Left lobe of liver (tissue), 2 donors: ENCODE data around the gene MXRA7. TPM values are rescaled to one million over a fixed set of nuclear protein-coding genes. Genes with fewer than 3 reads are reported as not detected.
"Not testable (repeated sequence)": the region's sequence is repeated elsewhere in the genome, so short reads cannot be mapped to it uniquely, and the experiment has no call there.

ENCODE experiments used
- ATAC-seq: fragments of 200-7000 bp; cut with Tn5 transposase; one replicate; pipeline ENCODE4 v1.9.1; 2020; ENCODE audit warnings: mild to moderate bottlenecking, moderate library complexity
- DNase-seq: peaks from one replicate; pipeline ENCODE4 v3.0.0-alpha.2; 2020; ENCODE audit warnings: low spot score
- total RNA-seq: library from RNA; stranded (reverse); gene quantifications from one replicate; pipeline ENCODE4 v1.2.1, GENCODE V29; 2021
- donor health status: DM: no; HTN: no; CAD: no; lungs with moderate emphysema.
- donor health status: DM: no; HTN: yes; CAD: no.

MXRA7 gene
- total RNA-seq, 1 donor from 2014 or later, result 9.3 TPM

GRCh38 chr17:76735586-76736348, 25.0 kb upstream of the MXRA7 start:
- no peak for DNase-seq
- no peak for ATAC-seq

DNA sequence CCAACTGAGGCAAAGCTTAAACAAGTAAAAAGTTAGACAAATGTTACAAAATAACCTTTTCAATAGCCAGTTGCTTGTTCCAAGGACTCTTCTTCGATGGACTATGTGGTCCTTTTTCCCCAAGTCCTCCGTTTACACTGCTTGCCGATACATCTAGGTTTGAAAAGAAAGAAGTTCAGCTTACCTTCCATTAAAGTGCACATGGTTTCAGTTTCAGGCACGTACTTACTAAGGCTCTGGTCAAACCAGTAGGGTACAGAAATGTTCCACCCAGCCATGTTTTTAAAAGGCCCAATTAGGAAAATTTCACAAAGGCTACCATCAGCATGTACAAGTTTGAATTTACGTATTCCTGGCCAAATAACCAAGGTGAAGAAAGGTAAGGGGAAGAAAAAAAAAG, 24.2 kb upstream of the MXRA7 start:
- DNase-seq (no peak), ATAC-seq (no peak)

GRCh38 chr17:76734080-76734840, 23.5 kb upstream of the MXRA7 start:
- ATAC-seq, result no peak
- no peak for DNase-seq

GRCh38 chr17:76733618-76733957, 22.8 kb upstream of the MXRA7 start:
- no peak for DNase-seq
- ATAC-seq, result no peak

DNA sequence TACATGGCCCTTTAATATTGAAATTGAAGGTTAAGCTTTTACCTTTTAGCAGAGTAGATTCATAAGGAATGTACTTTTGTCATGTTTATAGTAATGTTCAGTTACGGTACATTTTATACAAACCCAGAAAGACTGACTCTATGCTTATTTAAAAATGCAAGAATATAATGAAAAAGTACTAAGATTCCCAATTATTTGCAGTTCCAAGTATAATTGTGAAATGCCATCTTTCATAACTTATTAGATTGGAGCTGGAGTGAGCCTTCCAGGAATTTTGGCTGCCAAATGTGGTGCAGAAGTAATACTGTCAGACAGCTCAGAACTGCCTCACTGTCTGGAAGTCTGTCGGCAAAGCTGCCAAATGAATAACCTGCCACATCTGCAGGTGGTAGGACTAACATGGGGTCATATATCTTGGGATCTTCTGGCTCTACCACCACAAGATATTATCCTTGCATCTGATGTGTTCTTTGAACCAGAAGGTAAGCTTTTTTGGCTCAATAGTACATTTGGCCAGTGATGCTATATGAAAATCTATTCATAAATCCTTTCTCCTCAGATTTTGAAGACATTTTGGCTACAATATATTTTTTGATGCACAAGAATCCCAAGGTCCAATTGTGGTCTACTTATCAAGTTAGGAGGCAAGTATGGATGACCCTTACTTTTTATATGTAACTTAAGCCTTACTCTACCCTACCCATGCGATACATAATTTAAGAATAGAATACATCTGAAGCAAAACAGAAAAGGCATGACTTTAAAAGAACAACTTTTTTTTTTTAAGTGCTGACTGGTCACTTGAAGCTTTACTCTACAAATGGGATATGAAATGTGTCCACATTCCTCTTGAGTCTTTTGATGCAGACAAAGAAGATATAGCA, 22.2 kb upstream of the MXRA7 start:
- no peak for DNase-seq
- ATAC-seq, result no peak

DNA sequence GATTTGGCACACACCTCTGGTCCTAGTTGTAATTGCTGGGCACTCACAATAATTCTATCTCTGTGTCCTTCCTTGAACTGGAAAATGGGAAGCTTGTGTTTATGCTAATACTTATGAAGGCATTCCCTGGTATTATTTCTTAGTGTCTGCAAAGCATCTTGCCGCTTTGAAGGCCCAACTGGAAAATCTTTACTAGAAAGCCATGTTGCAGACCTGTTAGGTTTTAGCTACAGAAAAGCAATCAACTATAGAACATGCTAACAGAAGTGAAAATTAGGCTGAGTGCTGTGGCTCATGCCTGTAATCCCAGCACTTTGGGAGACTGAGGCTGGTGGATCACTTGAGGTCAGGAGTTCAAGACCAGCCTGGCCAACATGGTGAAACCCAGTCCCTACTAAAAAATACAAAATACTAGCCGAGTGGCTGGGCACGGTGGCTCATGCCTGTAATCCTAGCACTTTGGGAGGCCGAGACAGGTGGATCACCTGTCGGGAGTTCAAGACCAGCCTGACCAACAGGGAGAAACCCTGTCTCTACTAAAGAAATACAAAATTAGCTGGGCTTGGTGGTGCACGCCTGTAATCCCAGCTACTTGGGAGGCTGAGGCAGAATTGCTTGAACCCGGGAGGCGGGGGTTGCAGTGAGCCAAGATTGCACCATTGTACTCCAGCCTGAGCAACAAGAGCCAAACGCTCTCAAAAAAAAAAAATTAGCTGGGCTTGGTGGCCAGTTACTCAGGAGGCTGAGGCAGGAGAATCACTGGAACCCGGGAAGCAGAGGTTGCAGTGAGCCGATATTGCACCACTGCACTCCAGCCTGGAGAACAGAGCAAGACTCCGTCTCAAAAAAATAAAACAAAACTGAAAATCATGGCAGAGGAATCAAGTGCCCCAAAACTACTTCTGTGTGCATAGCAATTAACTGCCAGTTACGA, 21.3 kb upstream of the MXRA7 start:
- ATAC-seq, DNase-seq: not testable (repeated sequence)

DNA sequence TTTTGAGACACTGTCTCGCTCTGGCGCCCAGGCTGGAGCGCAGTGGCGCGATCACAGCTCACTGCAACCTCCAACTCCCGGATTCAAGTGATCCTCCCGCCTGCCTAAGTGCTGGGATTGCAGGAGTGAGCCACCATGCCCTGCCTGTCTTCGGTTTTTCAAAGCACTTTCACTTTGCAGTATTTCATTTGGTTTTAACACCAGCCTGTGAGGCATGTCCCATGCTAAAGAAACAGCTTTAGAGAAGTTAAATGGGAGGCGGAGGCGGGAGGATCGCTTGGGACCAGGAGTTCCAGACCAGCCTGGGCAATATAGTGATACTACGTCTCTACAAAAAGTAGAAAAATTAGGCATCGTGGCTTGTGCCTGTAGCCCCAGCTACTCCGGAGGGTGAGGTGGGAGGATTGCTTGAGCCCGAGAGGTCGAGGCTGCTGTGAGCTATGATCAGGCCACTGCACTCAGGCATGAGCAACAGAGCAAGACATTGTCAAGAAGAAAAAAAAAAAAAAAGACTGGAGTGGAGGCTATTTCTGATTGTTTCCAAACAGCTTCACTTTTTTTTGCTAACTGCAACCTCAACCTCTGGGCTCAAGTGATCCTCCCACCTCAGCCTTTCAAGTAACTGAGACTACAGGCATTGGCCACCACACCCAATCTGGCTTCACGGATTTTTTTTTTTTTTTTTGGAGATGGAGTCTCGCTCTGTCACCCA, 17.1 kb upstream of the MXRA7 start:
- DNase-seq, result no peak
- ATAC-seq, result no peak

- ATAC-seq (peak; percentile 71), DNase-seq (peak; percentile 87)
Observed at GRCh38 chr17:76726776-76727718, 16.3 kb upstream of the MXRA7 start, which contains the start of gene METTL23. Gene METTL23, plus strand, starts transcription at chr17:76726839. Its CDS starts 2,872 bp downstream, at chr17:76729711.

GRCh38 chr17:76726231-76726775, 15.5 kb upstream of the MXRA7 start, which contains the start of gene JMJD6:
Gene JMJD6, minus strand, starts transcription at chr17:76726606. Its CDS starts 131 bp downstream, at chr17:76726475.
- peak; percentile 98 for DNase-seq
- ATAC-seq, result peak; percentile 87

DNA sequence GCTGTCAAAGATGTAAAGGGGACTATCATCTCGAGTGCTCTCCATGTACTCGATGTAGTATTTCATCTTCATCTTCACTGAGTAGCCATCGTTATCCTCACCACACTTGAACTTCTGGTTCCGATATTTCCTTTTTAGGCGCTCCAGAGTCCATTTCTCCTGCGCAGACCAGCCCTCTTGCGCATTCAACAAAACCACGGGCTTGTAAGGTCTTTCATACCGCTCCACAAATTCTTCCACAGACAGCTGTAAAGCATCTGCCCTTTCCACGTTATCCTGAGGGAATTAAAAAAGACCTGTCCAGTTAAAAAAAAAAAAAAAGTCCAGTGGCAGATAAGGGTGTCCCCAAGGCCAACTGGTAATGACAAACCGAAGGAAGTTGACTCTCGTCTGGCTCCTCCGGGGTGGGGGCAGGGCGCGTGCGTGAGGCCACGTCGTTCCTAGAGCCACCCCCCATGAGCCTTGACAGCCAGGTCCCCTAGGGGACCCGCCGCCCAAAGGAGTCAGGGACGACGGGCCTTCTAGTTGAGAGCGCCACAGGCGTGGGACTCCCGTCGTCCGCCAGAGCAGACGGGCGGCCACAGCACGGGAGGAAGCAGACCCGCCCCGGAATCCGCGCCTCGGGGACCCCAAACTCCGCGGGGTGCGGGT, 14.9 kb upstream of the MXRA7 start:
- DNase-seq (peak; percentile 75), ATAC-seq (peak; percentile 52)

DNA sequence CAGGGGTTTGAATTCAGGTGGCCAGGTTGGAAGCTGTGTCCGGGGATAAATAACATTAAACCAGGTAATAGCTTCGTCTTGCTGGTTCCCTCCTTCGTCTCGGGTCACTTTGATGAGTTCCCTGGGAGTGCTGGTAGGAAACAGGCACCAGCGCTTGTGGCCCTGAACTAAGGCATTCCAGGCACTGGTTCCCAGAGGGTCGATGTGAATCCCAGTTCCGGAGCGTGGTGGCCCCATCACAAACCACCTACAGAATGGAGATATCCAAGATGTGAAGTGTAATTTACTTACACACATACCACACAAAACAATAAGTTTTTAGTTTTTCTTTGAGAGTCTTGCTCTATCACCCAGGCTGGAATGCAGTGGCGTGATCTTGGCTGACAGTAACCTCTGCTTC, 13.0 kb upstream of the MXRA7 start:
- DNase-seq, result no peak

DNA sequence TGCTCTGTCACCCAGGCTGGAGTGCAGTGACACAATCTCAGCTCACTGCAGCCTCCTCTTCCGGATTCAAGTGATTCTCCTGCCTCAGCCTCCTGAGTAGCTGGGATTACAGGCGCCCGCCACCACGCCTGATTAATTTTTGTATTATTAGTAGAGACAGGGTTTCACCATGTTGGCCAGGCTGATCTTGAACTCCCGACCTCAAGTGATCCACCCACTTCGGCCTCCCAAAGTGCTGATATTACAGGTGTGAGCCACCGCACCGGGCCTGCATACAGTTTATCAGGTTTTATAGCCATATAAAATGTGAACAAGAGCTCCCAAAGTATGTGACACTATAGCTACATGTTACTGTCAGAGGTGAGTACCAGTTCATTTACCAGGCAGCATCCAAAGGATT, 12.2 kb upstream of the MXRA7 start:
- ATAC-seq, DNase-seq: not testable (repeated sequence)

More for the DNA sequence above, 13.0 kb upstream of the MXRA7 start:
- ATAC-seq, result no peak

- no peak for ATAC-seq
- no peak for DNase-seq
Observed at GRCh38 chr17:76722279-76722678, 11.5 kb upstream of the MXRA7 start.

GRCh38 chr17:76721463-76721862, 10.7 kb upstream of the MXRA7 start:
- ATAC-seq, result no peak
- DNase-seq, result no peak

DNA sequence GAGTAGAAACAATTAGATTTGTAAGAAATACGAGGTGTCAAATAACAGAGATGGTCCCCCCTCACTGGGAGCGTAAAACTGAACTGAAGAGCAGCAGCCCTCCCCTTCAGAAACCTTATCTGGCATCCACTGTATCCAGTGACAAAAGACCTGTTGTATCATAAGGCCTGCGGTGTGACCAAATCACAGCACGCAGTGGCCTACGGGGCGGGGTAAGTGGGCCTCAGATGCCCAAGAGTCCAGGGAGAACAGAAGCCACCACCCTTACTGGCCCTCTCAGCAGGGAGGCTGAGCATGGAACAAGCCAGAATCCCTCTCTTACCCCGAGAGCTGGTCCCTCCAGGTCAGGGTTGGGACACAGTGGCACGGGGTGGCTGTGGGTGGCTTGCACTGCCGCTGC, 10.2 kb upstream of the MXRA7 start:
- ATAC-seq (no peak), DNase-seq (no peak)

GRCh38 chr17:76720211-76720610, 9.4 kb upstream of the MXRA7 start:
- no peak for DNase-seq
- no peak for ATAC-seq

DNA sequence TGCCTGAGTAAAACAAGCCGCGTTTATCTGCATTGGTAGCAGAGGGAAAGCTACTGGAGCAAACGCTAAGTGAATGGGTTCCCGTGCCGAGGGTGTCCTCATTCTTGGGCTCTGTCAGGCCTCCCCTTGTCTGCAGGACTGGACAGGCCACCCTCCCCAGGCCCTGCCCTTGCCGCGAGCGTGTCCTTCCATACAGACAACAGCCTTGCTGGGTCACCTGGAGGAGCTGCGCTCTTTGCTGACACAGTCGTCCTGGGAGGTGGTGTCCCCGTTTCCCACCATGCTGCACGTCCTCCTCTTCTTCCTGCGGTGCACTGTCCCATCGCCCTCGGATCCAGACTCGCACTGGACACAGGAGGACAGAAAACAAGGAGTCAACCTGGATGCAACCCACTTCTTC, 7.8 kb upstream of the MXRA7 start:
- ATAC-seq (no peak), DNase-seq (no peak)
